ENCODE results near the gene TAF8. TPM values are rescaled to one million over a fixed set of nuclear protein-coding genes. Genes with fewer than 3 reads are reported as not detected.
"Not testable (repeated sequence)": the region's sequence is repeated elsewhere in the genome, so short reads cannot be mapped to it uniquely, and the experiment has no call there.

The TAF8 gene, protein sequence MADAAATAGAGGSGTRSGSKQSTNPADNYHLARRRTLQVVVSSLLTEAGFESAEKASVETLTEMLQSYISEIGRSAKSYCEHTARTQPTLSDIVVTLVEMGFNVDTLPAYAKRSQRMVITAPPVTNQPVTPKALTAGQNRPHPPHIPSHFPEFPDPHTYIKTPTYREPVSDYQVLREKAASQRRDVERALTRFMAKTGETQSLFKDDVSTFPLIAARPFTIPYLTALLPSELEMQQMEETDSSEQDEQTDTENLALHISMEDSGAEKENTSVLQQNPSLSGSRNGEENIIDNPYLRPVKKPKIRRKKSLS
- 18.1 TPM for total RNA-seq
- 13.4 TPM for polyA plus RNA-seq

DNA sequence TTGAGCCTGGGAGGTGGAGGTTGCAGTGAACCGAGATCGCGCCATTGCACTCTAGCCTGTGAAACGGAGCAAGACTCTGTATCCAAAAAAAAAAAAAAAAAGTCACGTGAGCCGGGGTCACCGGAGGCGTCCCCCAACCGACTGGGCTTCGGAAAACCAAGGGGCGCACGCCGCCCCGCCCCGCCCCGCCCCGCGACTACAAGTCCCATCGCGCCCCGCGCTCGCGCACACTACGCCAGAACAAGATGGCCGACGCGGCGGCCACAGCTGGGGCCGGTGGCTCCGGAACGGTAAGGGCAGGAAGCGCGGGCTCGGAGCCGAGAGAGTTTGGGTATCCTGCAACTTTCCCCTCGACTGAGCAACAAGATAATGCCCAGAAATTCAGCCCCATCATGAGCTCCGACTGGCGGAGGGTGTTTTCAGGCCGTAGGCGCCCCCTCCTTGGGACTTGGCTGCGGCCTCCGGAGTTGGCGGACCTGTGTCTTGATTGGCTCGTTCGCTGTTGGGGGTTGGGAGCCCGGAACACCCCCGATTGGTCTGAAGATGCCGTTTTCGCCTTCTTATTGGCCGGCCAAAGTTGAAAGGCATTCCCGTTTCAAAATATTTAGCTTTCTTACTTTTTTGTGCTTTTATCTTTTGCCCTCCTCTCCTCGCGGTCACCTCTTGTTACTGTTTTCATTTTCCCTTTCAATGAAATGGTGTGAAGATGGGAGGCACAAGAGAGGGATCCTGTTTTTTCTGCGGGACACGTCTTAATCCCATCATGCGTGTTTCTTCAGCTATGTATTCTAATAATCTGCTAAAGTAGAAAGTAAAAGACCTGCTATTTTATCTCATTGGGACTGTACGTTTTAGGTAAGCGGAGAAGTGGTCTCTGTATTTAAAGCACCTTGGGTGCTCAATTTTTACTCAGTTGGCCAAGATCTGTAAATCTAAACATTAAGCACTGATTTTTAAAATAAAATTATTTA lies at the start of gene TAF8:
Gene TAF8, plus strand, starts transcription at position 228 of the 971 bp plus-strand sequence. Its CDS starts 18 bp downstream, at position 246.
- Histone ChIP-seq H3K36me3 (ENCODE audit: insufficient read depth) (no peaks in the 10 kb centered on the region), H3K4me1 (ENCODE audit: insufficient read depth) (no peaks in the 10 kb centered on the region), H3K27ac (ENCODE audit: low read depth) (peak within 1 kb of the TSS; percentile 92), H3K4me3 (ENCODE audit: low read depth, low read length) (peak within 1 kb of the TSS; percentile 83)
- peak; percentile 89 for DNase-seq (ENCODE audit: extremely low spot score)
- under 1% methylated on average over 59 of the region's 59 CpGs for WGBS

DNA sequence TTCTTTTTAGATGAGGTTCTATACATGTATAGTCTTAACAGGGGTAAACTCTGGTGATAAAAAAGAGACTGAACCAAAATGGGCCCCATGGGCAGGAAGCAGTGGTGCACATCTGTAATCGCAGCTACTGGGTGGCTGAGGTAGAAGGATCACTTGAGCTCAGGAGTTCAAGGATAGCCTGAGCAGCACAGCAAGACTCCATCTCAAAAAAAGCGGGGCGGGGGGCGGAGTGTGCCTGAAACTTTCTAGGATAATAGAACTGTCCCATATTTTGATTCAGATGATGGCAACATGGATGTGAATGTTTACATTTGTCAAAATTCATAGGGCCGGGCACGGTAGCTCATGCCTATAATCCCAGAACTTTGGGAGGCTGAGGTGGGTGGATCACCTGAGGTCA lies 48.8 kb upstream of the TAF8 start:
- DNase-seq (ENCODE audit: extremely low spot score) = no peak
- WGBS = 94% methylated on average over 6 of the region's 6 CpGs
- Histone ChIP-seq H3K36me3 (ENCODE audit: insufficient read depth) (no peaks in the 10 kb centered on the region), H3K4me1 (ENCODE audit: insufficient read depth) (no peaks in the 10 kb centered on the region), H3K27ac (ENCODE audit: low read depth) (no peak overlapping the region), H3K4me3 (ENCODE audit: low read depth, low read length) (no peak overlapping the region)

GRCh38 chr6:42003658-42004057 lies 46.7 kb upstream of the TAF8 start:
- WGBS = 100% methylated on average over 1 of the region's 1 CpG
- H3K4me3 ChIP-seq (ENCODE audit: low read depth, low read length); H3K36me3 ChIP-seq (ENCODE audit: insufficient read depth); H3K4me1 ChIP-seq (ENCODE audit: insufficient read depth); H3K27ac ChIP-seq (ENCODE audit: low read depth); DNase-seq (ENCODE audit: extremely low spot score): not testable (repeated sequence)

DNA sequence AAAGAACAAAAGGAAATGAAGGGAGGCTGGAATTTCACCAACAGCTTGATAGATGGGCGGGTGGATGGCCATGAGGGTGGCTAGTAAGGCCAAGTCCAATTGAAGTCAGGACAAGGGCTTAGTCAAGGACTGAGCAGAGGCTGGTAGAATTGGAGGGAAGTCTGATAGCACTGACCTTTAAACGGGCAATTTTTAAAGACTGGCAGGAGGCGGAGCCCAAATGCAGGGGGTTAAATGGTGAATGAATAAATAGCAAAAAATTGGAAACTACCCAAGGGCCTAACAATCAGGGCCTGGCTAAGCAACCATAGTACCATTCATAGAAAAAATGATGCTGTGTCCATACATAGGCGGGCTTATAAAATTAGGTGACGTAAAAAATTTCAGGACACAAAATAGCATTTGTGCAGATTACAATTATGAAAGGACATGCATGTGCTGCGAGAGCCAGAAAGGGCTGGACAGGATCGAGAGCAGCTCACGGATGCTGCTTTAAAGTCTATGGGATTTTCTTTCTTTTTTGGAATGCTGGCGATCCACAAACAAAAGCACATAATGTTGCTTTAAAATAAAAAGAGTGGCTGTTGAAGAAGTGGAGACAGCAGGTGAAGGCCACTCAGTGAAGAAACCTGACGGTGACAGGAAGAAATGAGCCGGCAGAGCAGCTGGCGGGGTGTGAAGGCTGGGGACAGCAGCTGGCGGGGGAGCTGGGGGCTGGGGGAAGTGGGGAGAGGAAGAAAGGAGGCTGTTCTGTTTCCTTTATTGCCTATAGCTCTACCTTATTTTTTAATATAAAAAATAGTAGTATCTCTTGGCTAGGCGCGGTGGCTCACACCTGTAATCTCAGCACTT lies 42.8 kb upstream of the TAF8 start:
- DNase-seq (ENCODE audit: extremely low spot score) = no peak
- Histone ChIP-seq H3K4me3 (ENCODE audit: low read depth, low read length) (no peak overlapping the region), H3K36me3 (ENCODE audit: insufficient read depth) (no peaks in the 10 kb centered on the region), H3K4me1 (ENCODE audit: insufficient read depth) (no peaks in the 10 kb centered on the region), H3K27ac (ENCODE audit: low read depth) (no peak overlapping the region)
- WGBS = 71% methylated on average over 15 of the region's 15 CpGs

- not testable (repeated sequence) for DNase-seq (ENCODE audit: extremely low spot score); H3K4me1 ChIP-seq (ENCODE audit: insufficient read depth); H3K27ac ChIP-seq (ENCODE audit: low read depth); H3K36me3 ChIP-seq (ENCODE audit: insufficient read depth); H3K4me3 ChIP-seq (ENCODE audit: low read depth, low read length)
- WGBS = 82% methylated on average over 8 of the region's 8 CpGs
These were observed 42.2 kb upstream of the TAF8 start for GRCh38 chr6:42008138-42008528.

- Histone ChIP-seq H3K27ac (ENCODE audit: low read depth) (no peak overlapping the region), H3K4me3 (ENCODE audit: low read depth, low read length) (no peak overlapping the region), H3K4me1 (ENCODE audit: insufficient read depth) (no peaks in the 10 kb centered on the region), H3K36me3 (ENCODE audit: insufficient read depth) (no peaks in the 10 kb centered on the region)
- DNase-seq (ENCODE audit: extremely low spot score) = no peak
These were observed 40.5 kb upstream of the TAF8 start for GRCh38 chr6:42009844-42010184.

DNA sequence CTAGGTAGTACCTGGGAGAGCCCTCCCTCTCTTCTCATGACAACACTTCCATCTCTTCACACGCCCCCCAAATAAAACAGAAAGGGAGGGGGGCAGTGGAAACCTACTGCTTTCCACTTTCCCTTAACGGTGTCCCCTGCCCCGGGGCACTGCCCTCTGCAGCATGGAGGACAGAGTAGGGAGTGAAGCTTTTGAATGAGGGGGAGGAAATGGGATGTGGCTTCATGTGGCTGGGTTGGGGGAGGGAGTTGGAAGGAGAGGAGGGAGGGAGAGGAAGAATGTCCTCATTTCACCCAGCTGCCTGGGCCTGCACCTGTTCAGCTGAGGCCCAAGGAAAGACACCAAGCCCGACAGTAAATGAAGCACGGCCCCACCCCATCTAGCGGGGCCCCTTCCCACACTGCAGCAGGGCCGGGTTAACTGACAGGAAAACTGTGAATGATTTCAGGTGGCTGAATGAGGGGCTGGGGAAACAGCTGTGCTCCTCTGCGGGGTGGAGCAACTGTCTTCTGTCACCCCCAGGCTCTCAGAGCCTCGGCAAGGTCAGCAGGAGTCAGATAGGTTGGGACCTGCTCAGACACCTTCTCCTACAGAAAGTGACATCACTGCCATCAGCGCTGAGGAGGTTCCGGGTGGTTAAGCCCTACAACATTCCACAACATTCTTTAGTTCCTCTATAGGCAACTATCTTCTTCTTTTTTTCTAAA lies 40.0 kb upstream of the TAF8 start:
- DNase-seq (ENCODE audit: extremely low spot score) = no peak
- Histone ChIP-seq H3K36me3 (ENCODE audit: insufficient read depth) (no peaks in the 10 kb centered on the region), H3K4me1 (ENCODE audit: insufficient read depth) (no peaks in the 10 kb centered on the region), H3K27ac (ENCODE audit: low read depth) (no peak overlapping the region), H3K4me3 (ENCODE audit: low read depth, low read length) (no peak overlapping the region)
- 41% methylated on average over 11 of the region's 11 CpGs for whole genome bisulfite sequencing

DNA sequence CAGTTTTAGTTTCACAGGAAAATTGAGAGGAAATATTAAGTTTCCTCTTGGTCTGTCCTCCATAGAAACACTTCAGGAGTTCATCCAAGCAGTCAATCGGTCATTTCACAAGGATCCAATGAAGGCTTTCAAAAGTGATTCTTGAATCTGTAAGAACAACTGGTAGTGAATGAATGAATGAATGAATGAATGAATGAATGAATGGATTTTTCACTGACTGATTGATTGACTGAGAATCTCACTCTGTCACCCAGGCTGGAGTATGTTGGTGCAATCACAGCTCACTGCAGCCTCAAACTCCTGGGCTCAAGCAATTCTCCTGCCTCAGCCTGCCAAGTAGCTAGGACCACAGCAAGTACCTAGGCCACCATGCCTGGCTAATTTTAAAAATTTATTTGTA lies 39.4 kb upstream of the TAF8 start:
- DNase-seq (ENCODE audit: extremely low spot score) = no peak
- 79% methylated on average over 1 of the region's 1 CpG for WGBS
- no peaks in the 10 kb centered on the region for H3K4me1 ChIP-seq (ENCODE audit: insufficient read depth)
- no peak overlapping the region for H3K4me3 ChIP-seq (ENCODE audit: low read depth, low read length)
- no peaks in the 10 kb centered on the region for H3K36me3 ChIP-seq (ENCODE audit: insufficient read depth)
- no peak overlapping the region for H3K27ac ChIP-seq (ENCODE audit: low read depth)

- no peak for DNase-seq (ENCODE audit: extremely low spot score)
- no peak overlapping the region for H3K4me3 ChIP-seq (ENCODE audit: low read depth, low read length)
These were observed 37.7 kb upstream of the TAF8 start for GRCh38 chr6:42012501-42013133.

DNA sequence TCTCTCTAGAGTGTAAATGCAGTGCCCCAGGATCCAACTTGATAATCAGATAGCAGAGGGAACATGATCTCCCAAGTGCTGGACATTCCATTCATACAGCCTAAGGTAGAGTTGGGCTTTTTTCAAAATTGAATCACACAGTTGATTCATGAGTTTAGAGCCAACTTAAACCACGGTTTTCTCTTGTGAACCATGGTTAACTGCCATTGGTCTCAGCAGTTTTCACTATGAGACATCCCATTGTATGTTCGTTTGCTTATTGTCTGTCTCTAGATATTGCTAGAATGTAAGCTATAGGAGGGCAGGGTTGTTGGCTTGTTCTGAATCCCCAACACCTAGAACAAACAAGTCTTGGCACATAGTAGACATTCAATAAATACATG lies 37.2 kb upstream of the TAF8 start:
- H3K4me1 ChIP-seq (ENCODE audit: insufficient read depth) = no peaks in the 10 kb centered on the region

More at GRCh38 chr6:42012501-42013133, 37.7 kb upstream of the TAF8 start:
- H3K36me3 ChIP-seq (ENCODE audit: insufficient read depth) = no peaks in the 10 kb centered on the region
- no peak overlapping the region for H3K27ac ChIP-seq (ENCODE audit: low read depth)
- WGBS = 98% methylated on average over 3 of the region's 3 CpGs
- H3K4me1 ChIP-seq (ENCODE audit: insufficient read depth) = no peaks in the 10 kb centered on the region

GRCh38 chr6:42017021-42017643 lies 33.2 kb upstream of the TAF8 start:
- Histone ChIP-seq H3K36me3 (ENCODE audit: insufficient read depth) (no peaks in the 10 kb centered on the region), H3K4me1 (ENCODE audit: insufficient read depth) (no peaks in the 10 kb centered on the region), H3K27ac (ENCODE audit: low read depth) (no peak overlapping the region), H3K4me3 (ENCODE audit: low read depth, low read length) (no peak overlapping the region)
- WGBS = 65% methylated on average over 4 of the region's 4 CpGs
- no peak for DNase-seq (ENCODE audit: extremely low spot score)

More for the DNA sequence above, 37.2 kb upstream of the TAF8 start:
- DNase-seq (ENCODE audit: extremely low spot score) = no peak
- H3K27ac ChIP-seq (ENCODE audit: low read depth) = no peak overlapping the region
- H3K4me3 ChIP-seq (ENCODE audit: low read depth, low read length) = no peak overlapping the region
- no peaks in the 10 kb centered on the region for H3K36me3 ChIP-seq (ENCODE audit: insufficient read depth)
- 79% methylated on average over 2 of the region's 2 CpGs for WGBS

DNA sequence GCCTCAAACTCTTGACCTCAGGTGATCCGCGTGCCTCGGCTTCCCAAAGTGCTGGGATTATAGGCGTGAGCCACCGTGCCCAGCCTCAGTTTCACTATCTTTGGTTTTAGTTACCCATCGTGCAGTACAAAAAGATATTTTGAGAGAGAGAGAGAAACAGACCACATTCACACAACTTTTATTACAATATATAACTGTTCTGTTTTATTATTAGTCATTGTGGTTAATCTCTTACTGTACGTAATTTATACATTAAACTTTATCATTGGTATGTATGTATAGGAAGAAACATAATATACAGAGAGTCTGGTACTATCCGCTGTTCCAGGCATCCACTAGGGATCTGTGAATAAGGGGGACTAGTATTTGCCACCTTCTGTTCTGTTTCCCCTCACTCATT lies 29.4 kb upstream of the TAF8 start:
- 95% methylated on average over 8 of the region's 8 CpGs for WGBS

More for the DNA sequence above, 29.4 kb upstream of the TAF8 start:
- Histone ChIP-seq H3K4me3 (ENCODE audit: low read depth, low read length) (no peak overlapping the region), H3K4me1 (ENCODE audit: insufficient read depth) (no peaks in the 10 kb centered on the region), H3K27ac (ENCODE audit: low read depth) (no peak overlapping the region), H3K36me3 (ENCODE audit: insufficient read depth) (no peaks in the 10 kb centered on the region)
- no peak for DNase-seq (ENCODE audit: extremely low spot score)

Measured in urinary bladder (tissue), 4 donors.